Liver (tissue), 3 donors: ENCODE data around the gene MTRF1L.

ENCODE experiments used
- GABPA ChIP-seq, 2 donors: IDR thresholded peaks in 1 of 2; conservative IDR thresholded peaks in 1 of 2; 2 replicates each; pipeline ENCODE4 v1.6.1; 2016; ENCODE audit warnings: antibody characterized with exemption in 2 of 2, mild to moderate bottlenecking in 1 of 2, moderate library complexity in 1 of 2
- JUND ChIP-seq, 2 donors: IDR thresholded peaks; 2 replicates each; pipeline ENCODE4 v1.6.1; 2016; ENCODE audit warnings: antibody characterized with exemption in 2 of 2
- RAD21 ChIP-seq, 2 donors: IDR thresholded peaks; 2 replicates each; pipeline ENCODE4 v1.6.1; 2016; ENCODE audit warnings: antibody characterized with exemption in 2 of 2, mild to moderate bottlenecking in 2 of 2
- SP1 ChIP-seq: IDR thresholded peaks from 2 replicates; pipeline ENCODE4 v1.6.1; 2018; ENCODE audit warnings: antibody characterized with exemption, mild to moderate bottlenecking
- TAF1 ChIP-seq: conservative IDR thresholded peaks from 2 replicates; pipeline ENCODE4 v1.6.1; 2016; ENCODE audit warnings: antibody characterized with exemption, mild to moderate bottlenecking
- TF ChIP-seq, protein P1 (sequence below): fragments of 150-350 bp; IDR thresholded peaks from 2 replicates; pipeline ENCODE4 v1.5.1; 2017; ENCODE audit warnings: improper control_type of control experiment, low read depth, low read length; ENCODE audit not compliant: missing input control
- TF ChIP-seq, protein P2 (sequence below): IDR thresholded peaks from 2 replicates; pipeline ENCODE4 v1.6.1; 2016; ENCODE audit warnings: antibody characterized with exemption, mild to moderate bottlenecking
- TF ChIP-seq, protein P3 (sequence below): IDR thresholded peaks from 2 replicates; pipeline ENCODE4 v1.6.1; 2016; ENCODE audit warnings: antibody characterized with exemption
- TF ChIP-seq, protein P4 (sequence below): IDR thresholded peaks from 2 replicates; pipeline ENCODE4 v1.6.1; 2016; ENCODE audit warnings: antibody characterized with exemption
- donor health status: healthy.
- donor health status: healthy.

DNA sequence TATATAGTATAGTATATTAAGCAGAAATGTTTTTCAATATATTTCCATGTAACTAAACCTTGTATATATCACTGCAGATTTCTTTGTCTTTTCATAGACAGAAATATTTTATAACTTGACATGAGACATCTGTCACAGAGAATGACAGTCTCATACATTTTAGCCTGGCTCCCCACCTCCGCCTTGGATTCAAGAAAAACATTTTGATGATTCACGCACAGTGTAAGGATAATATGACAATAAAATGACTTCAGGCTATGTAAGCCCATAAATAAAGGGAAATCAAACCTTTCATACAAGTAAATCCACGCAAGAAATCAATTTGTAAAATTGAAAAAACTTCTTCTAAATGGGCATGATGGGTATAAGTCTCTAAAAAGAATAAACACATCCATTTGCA lies 56.0 kb downstream of the MTRF1L start:
- TF ChIP-seq, protein P1, sequence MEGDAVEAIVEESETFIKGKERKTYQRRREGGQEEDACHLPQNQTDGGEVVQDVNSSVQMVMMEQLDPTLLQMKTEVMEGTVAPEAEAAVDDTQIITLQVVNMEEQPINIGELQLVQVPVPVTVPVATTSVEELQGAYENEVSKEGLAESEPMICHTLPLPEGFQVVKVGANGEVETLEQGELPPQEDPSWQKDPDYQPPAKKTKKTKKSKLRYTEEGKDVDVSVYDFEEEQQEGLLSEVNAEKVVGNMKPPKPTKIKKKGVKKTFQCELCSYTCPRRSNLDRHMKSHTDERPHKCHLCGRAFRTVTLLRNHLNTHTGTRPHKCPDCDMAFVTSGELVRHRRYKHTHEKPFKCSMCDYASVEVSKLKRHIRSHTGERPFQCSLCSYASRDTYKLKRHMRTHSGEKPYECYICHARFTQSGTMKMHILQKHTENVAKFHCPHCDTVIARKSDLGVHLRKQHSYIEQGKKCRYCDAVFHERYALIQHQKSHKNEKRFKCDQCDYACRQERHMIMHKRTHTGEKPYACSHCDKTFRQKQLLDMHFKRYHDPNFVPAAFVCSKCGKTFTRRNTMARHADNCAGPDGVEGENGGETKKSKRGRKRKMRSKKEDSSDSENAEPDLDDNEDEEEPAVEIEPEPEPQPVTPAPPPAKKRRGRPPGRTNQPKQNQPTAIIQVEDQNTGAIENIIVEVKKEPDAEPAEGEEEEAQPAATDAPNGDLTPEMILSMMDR: no peak
- TF ChIP-seq, protein P2, sequence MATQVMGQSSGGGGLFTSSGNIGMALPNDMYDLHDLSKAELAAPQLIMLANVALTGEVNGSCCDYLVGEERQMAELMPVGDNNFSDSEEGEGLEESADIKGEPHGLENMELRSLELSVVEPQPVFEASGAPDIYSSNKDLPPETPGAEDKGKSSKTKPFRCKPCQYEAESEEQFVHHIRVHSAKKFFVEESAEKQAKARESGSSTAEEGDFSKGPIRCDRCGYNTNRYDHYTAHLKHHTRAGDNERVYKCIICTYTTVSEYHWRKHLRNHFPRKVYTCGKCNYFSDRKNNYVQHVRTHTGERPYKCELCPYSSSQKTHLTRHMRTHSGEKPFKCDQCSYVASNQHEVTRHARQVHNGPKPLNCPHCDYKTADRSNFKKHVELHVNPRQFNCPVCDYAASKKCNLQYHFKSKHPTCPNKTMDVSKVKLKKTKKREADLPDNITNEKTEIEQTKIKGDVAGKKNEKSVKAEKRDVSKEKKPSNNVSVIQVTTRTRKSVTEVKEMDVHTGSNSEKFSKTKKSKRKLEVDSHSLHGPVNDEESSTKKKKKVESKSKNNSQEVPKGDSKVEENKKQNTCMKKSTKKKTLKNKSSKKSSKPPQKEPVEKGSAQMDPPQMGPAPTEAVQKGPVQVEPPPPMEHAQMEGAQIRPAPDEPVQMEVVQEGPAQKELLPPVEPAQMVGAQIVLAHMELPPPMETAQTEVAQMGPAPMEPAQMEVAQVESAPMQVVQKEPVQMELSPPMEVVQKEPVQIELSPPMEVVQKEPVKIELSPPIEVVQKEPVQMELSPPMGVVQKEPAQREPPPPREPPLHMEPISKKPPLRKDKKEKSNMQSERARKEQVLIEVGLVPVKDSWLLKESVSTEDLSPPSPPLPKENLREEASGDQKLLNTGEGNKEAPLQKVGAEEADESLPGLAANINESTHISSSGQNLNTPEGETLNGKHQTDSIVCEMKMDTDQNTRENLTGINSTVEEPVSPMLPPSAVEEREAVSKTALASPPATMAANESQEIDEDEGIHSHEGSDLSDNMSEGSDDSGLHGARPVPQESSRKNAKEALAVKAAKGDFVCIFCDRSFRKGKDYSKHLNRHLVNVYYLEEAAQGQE: no peak
- TF ChIP-seq, protein P3, sequence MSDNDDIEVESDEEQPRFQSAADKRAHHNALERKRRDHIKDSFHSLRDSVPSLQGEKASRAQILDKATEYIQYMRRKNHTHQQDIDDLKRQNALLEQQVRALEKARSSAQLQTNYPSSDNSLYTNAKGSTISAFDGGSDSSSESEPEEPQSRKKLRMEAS: no peak
- TF ChIP-seq JUND (IDR thresholded peaks at IDR 0.05) (no peak), GABPA (IDR thresholded peaks at IDR 0.05 in 1 of 2, conservative IDR thresholded peaks at IDR 0.05 in 1 of 2) (no peak), RAD21 (IDR thresholded peaks at IDR 0.05) (no peak), TAF1 (no peak), SP1 (no peak)
- TF ChIP-seq, protein P4, sequence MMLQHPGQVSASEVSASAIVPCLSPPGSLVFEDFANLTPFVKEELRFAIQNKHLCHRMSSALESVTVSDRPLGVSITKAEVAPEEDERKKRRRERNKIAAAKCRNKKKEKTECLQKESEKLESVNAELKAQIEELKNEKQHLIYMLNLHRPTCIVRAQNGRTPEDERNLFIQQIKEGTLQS: no peak
